ENCODE results near the gene CAMTA1.

- no peak for TF ChIP-seq CTCF (IDR thresholded peaks at IDR 0.05; ENCODE audit: low read length)
- TF ChIP-seq EZH2 (optimal IDR thresholded peaks at IDR 0.05; ENCODE audit: low read depth, low read length), result no peak
- TF ChIP-seq EZH2phosphoT487 (IDR thresholded peaks at IDR 0.05; ENCODE audit: low read length), result no peak
Observed at GRCh38 chr1:6897138-6897537, 111.9 kb downstream of the CAMTA1 start.
